HUES64 (cell line): ENCODE measurements around the gene PPP5C.
A peak's percentile ranks its signal among the peaks of the same experiment; 100 is the strongest.

ENCODE experiments used
- H3K27ac ChIP-seq: 2 replicates; pipeline ENCODE4 v1.7.0; 2013; ENCODE audit warnings: low read depth, low read length, inconsistent platforms
- H3K27me3 ChIP-seq: 2 replicates; pipeline ENCODE4 v1.6.1; 2013; ENCODE audit warnings: mild to moderate bottlenecking, low read length; ENCODE audit not compliant: insufficient read depth
- H3K36me3 ChIP-seq: 2 replicates; pipeline ENCODE4 v1.6.1; 2013; ENCODE audit warnings: mild to moderate bottlenecking, low read length; ENCODE audit not compliant: insufficient read depth
- H3K4me1 ChIP-seq: 2 replicates; pipeline ENCODE4 v1.6.1; 2013; ENCODE audit warnings: mild to moderate bottlenecking, low read length, moderate library complexity; ENCODE audit not compliant: insufficient read depth
- H3K4me3 ChIP-seq: 2 replicates; pipeline ENCODE4 v1.5.1; 2013; ENCODE audit warnings: mild to moderate bottlenecking, low read length, moderate library complexity
- H3K9ac ChIP-seq: 2 replicates; pipeline ENCODE4 v1.6.1; 2013; ENCODE audit warnings: mild to moderate bottlenecking, low read depth, low read length
- H3K9me3 ChIP-seq: 2 replicates; pipeline ENCODE4 v1.6.1; 2013; ENCODE audit warnings: low read depth, low read length; ENCODE audit not compliant: insufficient read depth
- WGBS: fragments of 150-250, 120-280 bp; methylation state at CpG from one replicate; pipeline ENCODE4 v1.1.7; 2013; ENCODE audit warnings: missing lambda C conversion rate; 5-methylcytosine and 5-hydroxymethylcytosine counted together

Gene PPP5C

DNA sequence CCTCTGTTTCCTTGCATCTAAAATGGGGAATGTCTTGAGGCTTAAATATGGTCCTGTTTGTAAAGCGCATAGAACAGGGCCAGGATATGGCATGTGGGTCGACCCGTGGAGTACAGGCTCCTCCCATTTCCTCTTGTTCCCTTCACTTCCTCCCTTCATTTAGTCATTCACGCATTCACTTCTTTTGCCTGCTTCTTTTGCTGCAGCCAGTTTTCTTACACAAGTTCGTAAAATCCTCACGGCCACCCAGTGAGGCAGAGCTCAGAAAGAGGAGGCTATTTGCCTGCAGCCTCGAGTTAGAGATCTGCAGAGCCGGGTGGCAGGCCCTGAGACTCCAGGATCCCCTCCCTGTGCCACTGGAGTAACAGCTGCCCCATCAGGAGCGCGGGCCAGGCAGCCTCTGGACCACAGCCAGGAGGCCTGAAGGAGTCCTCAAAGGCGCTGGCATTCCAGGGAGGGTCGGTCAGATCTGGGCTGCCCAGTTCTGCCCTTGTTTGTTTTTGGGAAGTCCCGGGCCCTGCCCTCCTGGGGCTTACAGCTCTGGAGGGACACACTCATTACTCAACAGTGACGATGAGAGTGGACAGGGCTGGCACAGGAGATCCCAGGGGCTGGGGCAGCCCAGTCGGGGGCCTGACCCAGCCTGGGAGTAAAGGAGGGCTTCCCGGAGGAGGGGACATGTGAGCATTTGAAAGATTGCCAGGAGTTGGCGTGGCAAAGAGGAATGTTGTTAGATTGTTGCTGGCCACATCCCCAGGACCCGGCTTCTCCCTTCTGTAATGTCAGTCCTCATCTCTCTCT is 4.6 kb downstream of the PPP5C start:
- 85% methylated on average over 18 of the region's 18 CpGs for WGBS
- peaks cover 45% of the 10 kb centered on the region for H3K36me3 ChIP-seq
- no peak overlapping the region for H3K4me3 ChIP-seq
- H3K9ac ChIP-seq, result no peak overlapping the region
- H3K4me1 ChIP-seq, result peaks cover 9% of the 10 kb centered on the region; the same call in 1 of the 2 replicates
- no peaks in the 10 kb centered on the region for H3K9me3 ChIP-seq
- H3K27ac ChIP-seq, result 0 out of 2 replicates have a peak overlapping the region, but pooled peaks have one; percentile 4
- no peaks in the 10 kb centered on the region for H3K27me3 ChIP-seq

DNA sequence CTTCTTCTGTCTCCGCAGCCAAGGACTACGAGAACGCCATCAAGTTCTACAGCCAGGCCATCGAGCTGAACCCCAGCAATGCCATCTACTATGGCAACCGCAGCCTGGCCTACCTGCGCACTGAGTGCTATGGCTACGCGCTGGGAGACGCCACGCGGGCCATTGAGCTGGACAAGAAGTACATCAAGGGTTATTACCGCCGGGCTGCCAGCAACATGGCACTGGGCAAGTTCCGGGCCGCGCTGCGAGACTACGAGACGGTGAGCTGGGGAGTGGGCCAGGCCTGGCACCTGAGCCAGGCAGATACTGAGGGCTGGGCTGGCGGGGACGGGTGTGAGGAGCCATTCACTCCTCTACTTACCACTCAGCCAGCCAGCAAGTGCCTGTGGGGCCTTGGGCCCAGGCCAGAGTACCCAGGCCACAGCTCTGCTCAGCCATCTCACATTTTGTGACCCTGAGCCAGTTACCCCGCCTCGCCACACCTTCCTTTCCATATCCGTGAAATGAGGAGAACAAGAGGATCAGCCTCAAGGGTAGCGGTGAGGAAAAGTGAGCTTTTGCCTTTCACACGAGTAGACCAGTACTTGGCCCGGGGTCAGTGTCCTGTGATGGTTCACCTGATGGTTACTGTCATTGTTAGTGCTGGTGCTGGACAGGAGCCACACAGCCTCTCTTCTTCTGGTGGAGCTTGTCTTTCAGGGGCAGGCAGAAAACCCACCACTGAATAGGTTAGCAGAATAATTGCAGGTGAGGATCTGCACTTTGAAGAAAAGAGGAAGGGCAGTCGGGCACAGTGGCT is 7.0 kb downstream of the PPP5C start:
- no peaks in the 10 kb centered on the region for H3K9me3 ChIP-seq
- H3K27ac ChIP-seq, result no peak overlapping the region
- H3K4me1 ChIP-seq, result peaks cover 5% of the 10 kb centered on the region; the same call in 1 of the 2 replicates
- 96% methylated on average over 28 of the region's 28 CpGs for WGBS
- no peak overlapping the region for H3K4me3 ChIP-seq
- no peak overlapping the region for H3K9ac ChIP-seq
- peaks cover 70% of the 10 kb centered on the region for H3K36me3 ChIP-seq
- no peaks in the 10 kb centered on the region for H3K27me3 ChIP-seq

DNA sequence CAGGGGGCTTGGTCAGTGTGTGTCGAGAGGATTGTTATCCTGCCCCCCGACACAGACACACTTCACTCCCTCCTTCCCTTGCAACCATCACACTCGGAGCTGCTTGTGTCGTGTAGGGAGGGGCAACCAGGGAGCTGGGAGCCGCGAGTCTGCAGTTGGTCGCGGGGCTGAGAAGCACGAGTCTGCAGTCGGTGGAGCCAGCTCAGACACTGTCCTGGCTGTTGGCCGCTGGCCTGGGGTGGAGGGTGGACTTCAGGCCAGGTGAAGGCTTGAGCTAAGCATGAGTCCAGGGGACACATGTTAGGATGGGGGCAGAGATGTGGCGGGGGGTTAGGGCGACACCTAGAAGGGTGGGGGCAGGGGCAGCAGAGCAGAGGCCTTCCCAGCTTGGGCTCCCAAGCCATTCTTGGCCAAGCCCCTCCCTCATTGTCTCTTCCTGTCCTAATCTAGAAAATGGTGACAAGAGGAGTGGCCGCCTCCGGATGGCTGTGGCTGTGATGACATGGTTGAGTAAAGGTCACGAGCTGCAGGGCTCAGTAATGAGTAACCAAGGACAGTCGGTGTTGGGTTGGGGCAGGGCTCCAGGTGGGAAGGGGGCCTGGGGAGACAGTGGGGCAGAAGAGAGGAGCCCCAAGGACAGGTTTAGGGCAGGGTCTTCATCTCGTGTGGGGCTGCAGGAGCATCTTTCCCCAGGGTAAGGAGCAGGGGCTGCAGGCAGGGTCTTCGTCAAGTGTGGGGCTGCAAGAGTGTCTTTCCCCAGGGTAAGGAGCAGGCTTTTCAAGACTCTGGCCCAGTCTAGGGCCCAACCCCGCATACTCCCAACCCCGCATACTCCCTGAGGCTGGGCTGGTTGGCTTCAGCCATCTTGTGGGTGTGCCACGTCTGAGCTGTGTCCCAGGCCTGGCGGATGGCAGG is 8.6 kb downstream of the PPP5C start:
- WGBS, result 90% methylated on average over 20 of the region's 23 CpGs
- Histone ChIP-seq H3K9ac (no peak overlapping the region), H3K4me1 (peaks cover 5% of the 10 kb centered on the region; the same call in 1 of the 2 replicates), H3K36me3 (peaks cover 81% of the 10 kb centered on the region), H3K27ac (no peak overlapping the region), H3K4me3 (no peak overlapping the region), H3K9me3 (no peaks in the 10 kb centered on the region), H3K27me3 (no peaks in the 10 kb centered on the region)

DNA sequence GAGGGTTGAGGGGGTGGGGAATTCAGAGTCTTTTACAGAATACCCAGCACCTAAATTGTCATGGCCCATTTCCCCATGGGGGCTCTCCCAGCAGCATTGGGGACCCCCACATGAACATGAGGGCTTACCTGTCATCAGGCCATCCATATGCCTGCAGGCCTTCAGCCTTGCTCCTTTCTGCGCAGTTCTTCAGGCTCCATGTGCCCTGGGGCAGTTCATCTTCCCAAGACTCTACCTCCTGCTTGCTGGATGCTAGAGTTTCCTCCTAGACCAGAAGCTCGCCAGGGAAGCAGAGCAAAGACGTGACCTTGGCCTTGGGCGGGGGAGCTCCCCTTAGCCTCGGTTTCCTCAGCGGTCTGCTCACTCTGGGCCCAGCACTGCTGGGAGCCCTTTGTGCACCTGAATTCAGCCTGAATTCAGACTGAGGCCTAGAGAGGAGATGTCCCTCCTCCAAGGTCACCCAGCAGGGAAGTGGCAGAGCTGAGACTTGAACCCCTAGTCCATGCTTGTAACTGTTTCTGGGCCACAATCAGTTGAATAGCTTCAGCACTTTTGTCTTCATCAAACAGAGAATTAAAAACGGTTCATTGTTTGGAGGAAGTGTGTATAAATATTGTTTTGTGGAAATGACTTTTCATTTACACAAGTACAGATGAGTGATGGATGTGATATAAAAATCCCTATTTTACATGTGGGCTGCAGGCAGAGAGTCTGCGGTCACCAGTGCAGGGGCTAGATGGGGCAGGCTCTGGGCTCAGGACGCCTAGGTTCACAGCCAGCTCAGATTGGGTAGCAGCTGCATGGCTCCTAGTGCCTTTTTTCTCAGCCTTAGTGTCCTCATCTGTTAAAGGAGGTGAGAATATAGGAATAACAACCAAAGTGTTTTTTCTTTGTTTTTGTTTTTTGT is 9.5 kb downstream of the PPP5C start:
- no peaks in the 10 kb centered on the region for H3K4me1 ChIP-seq
- H3K9me3 ChIP-seq, result no peaks in the 10 kb centered on the region
- H3K27me3 ChIP-seq, result no peaks in the 10 kb centered on the region
- no peak overlapping the region for H3K27ac ChIP-seq
- H3K36me3 ChIP-seq, result peaks cover 80% of the 10 kb centered on the region
- H3K4me3 ChIP-seq, result no peak overlapping the region
- no peak overlapping the region for H3K9ac ChIP-seq
- 92% methylated on average over 9 of the region's 9 CpGs for WGBS

DNA sequence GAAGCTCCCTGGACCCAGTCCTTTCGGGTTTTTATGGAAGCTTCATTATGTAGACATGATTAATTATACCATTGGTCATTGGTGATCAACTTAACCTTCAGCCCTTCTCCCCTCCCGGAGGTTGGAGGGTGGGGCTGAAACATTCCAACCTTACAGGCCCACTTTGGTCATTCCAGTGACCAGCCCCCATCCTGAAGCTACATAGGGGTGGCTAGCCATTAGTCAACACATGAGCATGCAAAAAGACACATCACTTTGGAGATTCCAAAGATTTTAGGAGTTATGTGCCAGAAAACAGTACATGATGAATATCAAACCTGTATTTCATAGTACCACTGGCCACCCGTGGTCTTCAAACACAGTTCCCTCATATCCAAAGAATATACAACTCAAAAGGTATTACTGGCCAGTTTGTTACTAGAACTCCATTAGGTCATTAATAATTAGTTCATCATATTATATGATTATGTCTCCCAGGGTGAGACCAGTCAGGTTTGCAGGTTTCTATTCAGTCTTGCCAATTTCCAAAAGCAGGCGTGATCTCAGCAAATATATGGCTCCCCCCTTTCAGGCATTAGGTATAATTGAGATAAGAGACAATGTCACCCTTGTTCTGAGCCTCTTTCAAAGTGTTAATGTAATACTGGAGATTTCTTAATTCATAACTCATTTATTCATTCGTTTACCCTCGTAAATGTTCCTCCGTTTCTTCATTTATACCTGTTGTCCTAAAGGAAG is 11.1 kb downstream of the PPP5C start:
- 100% methylated on average over 5 of the region's 7 CpGs for WGBS
- Histone ChIP-seq H3K27me3 (no peaks in the 10 kb centered on the region), H3K27ac (no peak overlapping the region), H3K9ac (no peak overlapping the region), H3K4me1 (no peaks in the 10 kb centered on the region), H3K36me3 (peaks cover 78% of the 10 kb centered on the region), H3K4me3 (no peak overlapping the region), H3K9me3 (no peaks in the 10 kb centered on the region)

DNA sequence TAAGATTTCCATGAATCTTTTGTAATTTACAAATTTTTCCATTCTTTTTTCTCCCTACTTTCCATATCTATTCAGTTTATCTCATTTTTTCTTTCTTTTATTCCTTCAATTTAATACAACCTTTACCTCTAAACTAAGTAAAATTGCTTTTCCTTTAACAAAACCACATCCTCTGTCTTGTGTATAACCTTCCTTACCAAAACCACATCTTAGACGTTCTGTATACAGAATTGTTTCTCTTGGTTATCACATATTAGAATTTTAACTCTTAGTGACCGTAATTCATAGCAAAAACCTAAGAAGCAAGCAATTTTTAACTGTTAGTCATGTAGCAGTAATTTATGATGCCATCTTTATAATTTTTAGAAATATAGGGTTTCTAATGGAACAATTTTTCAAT is 15.0 kb downstream of the PPP5C start:
- Histone ChIP-seq H3K36me3 (peaks cover 72% of the 10 kb centered on the region), H3K9me3 (no peaks in the 10 kb centered on the region), H3K4me1 (no peaks in the 10 kb centered on the region), H3K27me3 (no peaks in the 10 kb centered on the region), H3K4me3 (no peak overlapping the region), H3K27ac (no peak overlapping the region), H3K9ac (no peak overlapping the region)
- WGBS, result 100% methylated on average over 2 of the region's 2 CpGs

DNA sequence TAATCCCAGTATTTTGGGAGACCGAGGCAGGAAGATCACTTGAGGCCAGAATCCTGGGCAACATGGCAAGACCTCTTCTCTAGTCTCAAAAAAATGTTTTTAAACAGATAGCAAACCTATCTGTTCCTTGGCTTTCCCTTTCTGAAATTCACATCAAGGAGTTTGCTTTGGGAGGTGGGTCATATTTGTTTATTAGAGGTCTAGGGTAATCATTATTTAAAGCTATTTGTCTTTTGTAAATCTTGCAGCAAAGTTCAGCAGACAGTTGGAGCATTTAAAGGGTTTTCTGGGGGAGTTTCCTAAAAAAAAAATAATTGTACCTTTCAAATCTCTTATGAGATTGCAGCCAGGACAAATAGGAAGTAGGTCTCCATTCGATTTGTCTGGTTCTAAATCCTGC is 17.5 kb downstream of the PPP5C start:
- H3K9me3 ChIP-seq, result no peaks in the 10 kb centered on the region
- no peak overlapping the region for H3K4me3 ChIP-seq
- no peak overlapping the region for H3K9ac ChIP-seq
- no peak overlapping the region for H3K27ac ChIP-seq
- H3K36me3 ChIP-seq, result peaks cover 69% of the 10 kb centered on the region
- WGBS, result over 99% methylated on average over 2 of the region's 2 CpGs
- no peaks in the 10 kb centered on the region for H3K4me1 ChIP-seq
- no peaks in the 10 kb centered on the region for H3K27me3 ChIP-seq

DNA sequence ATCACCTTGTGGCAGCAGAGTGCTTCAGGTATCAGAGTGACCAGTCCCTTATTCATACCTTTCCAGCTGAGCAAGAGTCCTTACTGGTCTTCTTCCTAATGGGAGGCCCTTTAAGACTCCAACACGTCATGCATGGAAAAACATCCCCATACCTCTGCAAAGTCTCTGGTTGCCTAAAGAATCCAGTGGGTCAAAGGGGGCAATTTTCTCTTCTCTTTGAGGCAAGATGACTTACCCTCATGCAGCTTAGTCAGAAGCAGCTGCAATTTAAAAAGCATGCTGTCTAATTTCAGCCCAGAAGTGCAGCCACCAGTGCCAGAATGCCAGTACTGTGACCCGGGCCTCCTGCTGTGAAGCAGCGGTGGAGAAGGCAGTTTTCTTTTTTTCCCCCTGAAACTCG is 18.7 kb downstream of the PPP5C start:
- Histone ChIP-seq H3K4me1 (no peaks in the 10 kb centered on the region), H3K9ac (no peak overlapping the region), H3K36me3 (peaks cover 67% of the 10 kb centered on the region), H3K4me3 (no peak overlapping the region), H3K27ac (no peak overlapping the region), H3K27me3 (no peaks in the 10 kb centered on the region), H3K9me3 (no peaks in the 10 kb centered on the region)
- 85% methylated on average over 4 of the region's 4 CpGs for WGBS

DNA sequence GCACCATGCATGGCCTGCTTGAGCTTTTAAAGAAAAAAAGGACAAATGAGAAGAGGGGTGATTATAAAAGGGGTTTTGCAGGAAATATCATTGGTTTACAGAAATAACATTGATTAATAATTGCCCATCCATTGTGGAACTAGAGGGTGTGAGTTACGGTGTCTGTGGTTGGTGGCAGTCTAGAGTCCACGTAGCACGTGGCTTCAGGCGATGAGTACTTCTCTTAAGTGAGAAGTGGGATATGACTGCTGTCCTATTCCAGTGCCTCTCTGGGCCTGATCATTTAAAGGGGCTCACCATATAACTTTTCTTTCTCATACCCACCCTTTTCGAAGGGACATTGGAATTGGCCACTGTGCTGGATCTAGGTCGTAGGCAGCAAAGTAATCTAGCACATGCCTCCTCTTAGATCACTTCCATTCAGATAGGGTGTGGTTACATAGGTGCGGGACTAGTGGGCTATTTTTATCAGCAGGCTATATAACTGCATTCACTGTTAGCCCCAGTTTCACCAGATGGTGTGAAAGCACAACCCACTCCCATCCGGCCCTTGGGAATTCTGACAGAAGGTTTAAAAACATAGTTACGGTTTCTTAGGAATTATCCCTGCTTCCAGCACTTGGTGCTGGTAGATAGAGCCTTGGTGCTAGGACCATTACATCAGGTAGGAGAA is 19.9 kb downstream of the PPP5C start:
- Histone ChIP-seq H3K9ac (no peak overlapping the region), H3K4me1 (peaks cover 3% of the 10 kb centered on the region), H3K27me3 (no peaks in the 10 kb centered on the region), H3K36me3 (peaks cover 64% of the 10 kb centered on the region), H3K9me3 (no peaks in the 10 kb centered on the region), H3K27ac (no peak overlapping the region), H3K4me3 (no peak overlapping the region)
- WGBS, result 93% methylated on average over 9 of the region's 9 CpGs
